Measurements from ENCODE around the gene BRCA1. TPM values are rescaled to one million over a fixed set of nuclear protein-coding genes. Genes with fewer than 3 reads are reported as not detected.
"Not testable (repeated sequence)": the region's sequence is repeated elsewhere in the genome, so short reads cannot be mapped to it uniquely, and the experiment has no call there.

Gene BRCA1
- total and polyA plus RNA-seq, 3 donors from 2014 or later: 20.9 to 47.7 (median 28.6) TPM

- no peak for TF ChIP-seq POLR2A (IDR thresholded peaks at IDR 0.05)
- no peak for DNase-seq
- WGBS, 2 donors: 85 to 95% methylated on average over 3 of the region's 3 CpGs
- Histone ChIP-seq H3K27me3 (no peaks in the 10 kb centered on the region), H3K4me1 (peaks cover 8% of the 10 kb centered on the region), H3K9me3 (no peaks in the 10 kb centered on the region), H3K36me3 (ENCODE audit: low read depth, missing control alignments) (no peaks in the 10 kb centered on the region), H3K4me3 (no peak overlapping the region), H3K27ac (peak overlapping the region; percentile 45 to 57)
- intact Hi-C loops (cut with DNase I; ENCODE audit: low total_unique reads): no loop called here
Observed at GRCh38 chr17:43151880-43152456, 26.8 kb upstream of the BRCA1 start.

DNA sequence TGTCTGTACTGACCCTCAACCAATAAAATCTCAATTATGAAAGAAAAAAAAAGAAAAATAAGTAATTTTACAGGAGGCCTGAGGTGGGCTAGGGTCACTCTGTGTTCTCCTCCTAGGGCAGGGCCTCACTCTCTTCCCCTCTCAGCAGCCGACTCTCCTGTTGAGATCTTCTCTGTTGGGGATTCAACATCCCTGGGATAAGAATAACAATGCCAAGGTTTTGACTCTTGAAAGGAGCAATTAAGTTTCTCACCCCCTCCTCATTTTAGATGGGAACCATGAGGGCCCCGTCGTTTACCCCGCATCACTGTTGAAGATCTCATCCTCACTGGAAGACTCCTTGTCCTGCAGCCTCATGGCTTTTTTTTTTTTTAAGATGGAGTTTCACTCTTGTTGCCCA, 21.5 kb upstream of the BRCA1 start:
- TF ChIP-seq CTCF (IDR thresholded peaks at IDR 0.05): no peak
- TF ChIP-seq POLR2A (IDR thresholded peaks at IDR 0.05): no peak
- Histone ChIP-seq H3K4me3 (no peak overlapping the region), H3K9me3 (no peaks in the 10 kb centered on the region), H3K27me3 (no peaks in the 10 kb centered on the region), H3K36me3 (ENCODE audit: low read depth, missing control alignments) (no peaks in the 10 kb centered on the region), H3K27ac (no peak overlapping the region), H3K4me1 (no peaks in the 10 kb centered on the region)
- WGBS, 2 donors: 88 to 91% methylated on average over 4 of the region's 4 CpGs
- no peak for DNase-seq
- intact Hi-C loops (cut with DNase I; ENCODE audit: low total_unique reads): no loop called here

GRCh38 chr17:43143201-43143600, 18.0 kb upstream of the BRCA1 start:
- Histone ChIP-seq H3K9me3 (no peaks in the 10 kb centered on the region), H3K27me3 (no peaks in the 10 kb centered on the region), H3K4me1 (no peaks in the 10 kb centered on the region), H3K27ac (no peak overlapping the region), H3K4me3 (no peak overlapping the region), H3K36me3 (ENCODE audit: low read depth, missing control alignments) (no peaks in the 10 kb centered on the region)
- no peak for DNase-seq
- intact Hi-C loops (cut with DNase I; ENCODE audit: low total_unique reads): no loop called here
- no peak for TF ChIP-seq CTCF (IDR thresholded peaks at IDR 0.05)
- TF ChIP-seq POLR2A (IDR thresholded peaks at IDR 0.05): no peak
- WGBS, 2 donors: 61 to 77% methylated on average over 5 of the region's 5 CpGs

GRCh38 chr17:43142153-43142552, 17.0 kb upstream of the BRCA1 start:
- Histone ChIP-seq H3K4me3 (no peak overlapping the region), H3K36me3 (ENCODE audit: low read depth, missing control alignments) (no peaks in the 10 kb centered on the region), H3K27me3 (no peaks in the 10 kb centered on the region), H3K9me3 (no peaks in the 10 kb centered on the region), H3K4me1 (no peaks in the 10 kb centered on the region), H3K27ac (no peak overlapping the region)
- WGBS, 2 donors: 59 to 81% methylated on average over 5 of the region's 5 CpGs
- DNase-seq: no peak
- TF ChIP-seq POLR2A (IDR thresholded peaks at IDR 0.05) (no peak), CTCF (IDR thresholded peaks at IDR 0.05) (no peak)
- intact Hi-C loops (cut with DNase I; ENCODE audit: low total_unique reads): no loop called here

DNA sequence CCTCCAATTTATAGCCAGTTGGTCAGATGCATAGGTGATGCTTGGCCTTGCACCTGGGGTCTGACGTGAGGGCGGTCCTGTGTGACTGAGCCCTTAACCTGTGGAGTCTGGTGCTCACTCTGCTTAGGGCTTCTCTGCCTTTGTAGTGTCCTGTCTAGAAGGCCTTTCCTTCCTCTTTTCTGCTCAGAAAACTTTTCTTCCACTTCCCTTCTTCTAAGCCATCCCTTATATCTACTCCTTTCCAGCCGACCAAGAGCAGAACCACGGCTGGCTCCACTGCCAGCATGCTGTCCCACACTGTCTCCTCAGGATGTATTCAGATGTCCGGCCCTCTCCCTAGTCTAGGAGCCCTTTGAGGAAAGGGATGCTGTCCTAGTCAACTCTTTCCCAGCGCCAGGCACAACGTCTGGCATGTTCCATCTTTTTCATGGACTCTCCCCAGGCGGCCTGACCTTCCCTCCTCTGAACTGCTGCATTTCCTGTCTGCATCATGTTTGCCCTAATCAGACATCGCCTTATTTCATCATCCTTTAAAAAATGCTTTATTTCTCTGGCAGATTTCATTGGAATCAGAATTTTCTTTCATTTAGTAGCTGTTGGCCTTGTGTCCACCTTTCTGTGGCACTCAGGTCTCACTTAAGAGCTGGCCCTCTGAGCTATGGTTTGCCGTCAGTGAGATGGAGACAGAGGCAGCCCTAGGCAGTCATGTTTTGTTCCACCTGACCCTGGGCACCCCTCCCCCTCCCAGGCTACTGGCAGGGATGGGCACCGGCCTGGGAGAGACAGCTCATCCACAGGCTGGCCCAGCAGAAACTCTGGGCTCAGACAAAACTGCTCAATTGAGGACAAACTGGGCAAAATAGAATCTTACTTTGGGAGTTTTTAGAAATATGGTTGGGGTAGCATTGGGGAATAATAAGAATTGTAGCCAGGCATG, 15.5 kb upstream of the BRCA1 start:
- no peak for DNase-seq
- TF ChIP-seq POLR2A (IDR thresholded peaks at IDR 0.05) (no peak), CTCF (IDR thresholded peaks at IDR 0.05) (no peak)
- no peak overlapping the region for H3K4me3 ChIP-seq
- WGBS, 2 donors: 86 to 90% methylated on average over 10 to 11 of the region's 11 CpGs
- intact Hi-C loops (cut with DNase I; ENCODE audit: low total_unique reads): no loop called here
- no peaks in the 10 kb centered on the region for H3K36me3 ChIP-seq (ENCODE audit: low read depth, missing control alignments)
- H3K27ac ChIP-seq: no peak overlapping the region
- no peaks in the 10 kb centered on the region for H3K27me3 ChIP-seq
- no peaks in the 10 kb centered on the region for H3K4me1 ChIP-seq
- H3K9me3 ChIP-seq: no peaks in the 10 kb centered on the region

DNA sequence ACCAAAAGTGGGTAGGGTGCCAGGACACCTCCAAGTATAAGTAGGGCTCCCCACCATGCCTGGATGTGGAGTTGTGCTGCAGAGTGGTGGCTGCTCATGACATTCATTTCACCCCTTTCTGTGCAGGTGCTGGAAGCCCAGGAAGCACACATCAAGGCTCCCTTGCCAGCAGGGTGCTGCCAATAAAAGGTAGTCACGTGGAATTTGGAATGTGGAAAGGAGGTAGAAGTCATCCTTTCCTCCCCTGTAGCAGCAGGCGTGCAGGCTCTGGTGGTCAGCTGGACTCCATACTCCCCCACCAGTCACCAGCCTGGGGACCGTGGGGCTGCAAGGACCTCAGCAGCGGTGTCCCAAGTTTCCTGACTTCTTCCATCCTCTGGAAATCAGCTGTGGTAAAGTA, 13.4 kb upstream of the BRCA1 start:
- H3K36me3 ChIP-seq (ENCODE audit: low read depth, missing control alignments); DNase-seq; intact Hi-C loops (cut with DNase I; ENCODE audit: low total_unique reads); H3K4me1 ChIP-seq; H3K27me3 ChIP-seq; H3K27ac ChIP-seq; H3K9me3 ChIP-seq; H3K4me3 ChIP-seq: not testable (repeated sequence)
- 73 to 74% methylated on average over 4 of the region's 4 CpGs for WGBS, 2 donors

GRCh38 chr17:43136574-43136973, 11.4 kb upstream of the BRCA1 start:
- H3K9me3 ChIP-seq; H3K27ac ChIP-seq; DNase-seq; intact Hi-C loops (cut with DNase I; ENCODE audit: low total_unique reads); H3K4me3 ChIP-seq; H3K4me1 ChIP-seq; H3K36me3 ChIP-seq (ENCODE audit: low read depth, missing control alignments); H3K27me3 ChIP-seq: not testable (repeated sequence)
- 87 to 93% methylated on average over 3 of the region's 3 CpGs for WGBS, 2 donors
